ENCODE measurements around the gene EP400.

EP400 gene

DNA sequence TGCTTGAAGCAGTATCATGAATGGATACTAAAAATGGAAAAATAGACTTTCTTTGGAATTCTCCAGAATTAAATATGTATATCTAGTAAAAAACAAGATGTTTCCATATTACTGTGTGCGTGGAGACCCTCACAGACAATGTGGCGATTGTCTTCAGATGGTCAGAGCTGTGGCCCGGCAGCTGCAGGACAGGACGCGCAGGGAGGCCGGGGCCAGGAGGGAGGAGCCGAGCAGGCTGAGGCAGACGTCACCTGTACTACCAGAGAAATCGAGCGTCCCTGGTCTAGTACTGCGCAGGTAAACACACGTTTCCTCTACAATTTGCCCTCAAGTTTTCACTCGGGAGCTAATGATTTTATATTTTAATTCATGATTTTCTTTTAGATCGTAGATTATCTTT lies 171.5 kb downstream of the EP400 start:
- no peak for DNase-seq (ENCODE audit: low read depth in 2 of 2)

DNA sequence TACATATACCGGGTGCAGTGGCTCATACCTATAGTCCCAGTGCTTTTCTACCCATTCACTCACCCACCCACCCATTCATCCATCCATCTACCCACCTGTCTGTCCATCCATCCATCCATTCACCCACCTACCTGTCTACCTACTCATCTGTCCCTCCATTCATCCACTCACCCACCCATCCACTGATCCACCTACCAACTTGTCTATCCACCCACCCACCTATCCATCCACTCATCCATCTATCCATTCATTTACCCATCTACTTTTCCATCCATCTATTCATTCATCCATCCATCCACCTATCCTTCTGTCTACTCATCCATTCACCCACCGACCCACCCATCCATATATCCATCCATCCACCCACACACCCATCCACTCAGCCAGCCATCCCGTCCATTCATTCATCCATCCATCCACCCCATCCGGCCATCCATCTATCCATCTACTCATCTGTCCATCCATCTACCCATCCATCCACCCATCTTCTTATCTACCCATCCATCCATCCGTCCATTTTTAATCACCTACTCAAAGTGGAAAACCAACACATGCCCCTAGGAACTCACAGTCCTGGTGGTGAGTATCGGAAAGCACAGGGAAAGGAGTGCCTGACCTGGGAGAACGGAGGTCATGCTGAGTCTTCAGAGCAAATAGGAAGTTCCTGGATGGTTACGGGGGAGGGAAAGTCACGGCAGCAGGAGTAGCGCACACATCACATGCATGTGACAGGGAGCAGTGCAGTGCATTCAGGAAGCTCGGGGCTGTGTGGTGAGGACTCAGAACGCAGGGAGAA lies 174.4 kb downstream of the EP400 start:
- DNase-seq (ENCODE audit: low read depth in 2 of 2) = no peak

DNA sequence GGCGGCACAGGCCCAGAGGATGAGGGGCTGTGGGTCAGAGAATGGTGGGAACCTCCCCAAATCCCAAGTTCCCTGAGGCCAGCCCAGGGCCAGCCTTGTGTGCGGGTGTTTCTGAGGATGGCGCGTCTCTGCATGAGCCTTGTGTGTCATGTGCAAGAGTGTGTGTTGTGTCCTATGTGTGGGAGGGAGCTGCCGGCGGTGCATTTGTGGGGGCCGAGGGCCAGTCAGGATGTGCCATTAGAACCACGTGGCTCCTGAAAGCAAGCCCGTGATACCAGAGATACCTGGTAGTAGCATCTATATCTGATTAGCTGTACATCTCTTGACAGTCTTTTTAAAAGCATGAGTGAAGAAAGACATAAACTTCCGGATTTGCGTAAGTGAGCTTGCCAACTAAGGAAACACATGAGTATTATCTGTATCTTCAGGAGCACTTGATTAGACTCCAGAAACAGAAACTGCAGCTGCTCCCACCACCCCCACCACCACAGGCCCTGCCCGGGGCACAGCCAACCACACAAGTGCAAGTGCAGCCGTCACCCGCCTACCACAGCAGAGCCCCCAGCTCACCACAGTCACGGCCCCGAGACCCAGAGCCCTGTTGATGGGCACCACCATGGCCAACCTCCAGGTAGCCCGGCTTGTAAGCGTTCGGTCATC lies 175.2 kb downstream of the EP400 start:
- DNase-seq (ENCODE audit: low read depth in 2 of 2) = no peak

DNA sequence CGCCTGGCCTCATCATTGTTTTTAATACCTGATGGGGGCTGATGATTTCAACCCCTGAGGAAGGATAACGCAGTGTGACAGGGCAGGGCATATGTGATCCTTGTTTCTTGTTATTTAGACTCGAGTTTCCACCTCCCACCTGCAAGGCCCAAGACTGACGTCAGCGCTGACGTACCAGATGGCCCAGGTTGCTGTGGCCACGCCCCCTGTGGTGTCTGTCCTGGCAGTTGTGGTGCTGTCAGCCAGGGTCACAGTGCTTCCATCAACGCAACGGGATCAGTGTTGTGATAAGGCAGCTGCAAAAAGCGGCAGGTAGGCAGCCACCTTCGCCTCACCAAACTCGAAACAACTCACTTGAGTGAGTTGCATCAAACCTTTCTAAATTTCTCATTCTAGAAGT lies 176.0 kb downstream of the EP400 start:
- no peak for DNase-seq (ENCODE audit: low read depth in 2 of 2)

DNA sequence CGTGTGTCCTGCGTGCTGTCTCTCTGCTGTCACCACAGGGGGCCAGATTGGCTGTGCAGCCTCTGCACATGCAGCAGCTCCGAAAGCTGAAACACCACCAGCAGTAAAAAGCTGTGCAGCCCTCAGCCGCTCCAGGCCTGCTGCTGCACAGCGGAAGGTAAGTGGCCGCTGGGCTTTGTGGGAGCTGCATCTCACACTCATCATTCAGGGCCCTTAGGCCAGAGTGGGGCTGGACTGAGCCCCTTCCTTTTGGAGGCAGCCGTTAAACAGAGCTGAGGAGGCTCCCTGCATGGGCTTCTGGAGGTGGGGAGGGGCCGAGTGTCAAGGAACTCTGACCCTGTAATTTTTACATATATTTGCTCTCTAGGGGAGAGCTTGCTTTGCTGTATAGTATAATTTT lies 177.3 kb downstream of the EP400 start:
- DNase-seq (ENCODE audit: low read depth in 2 of 2) = no peak

DNA sequence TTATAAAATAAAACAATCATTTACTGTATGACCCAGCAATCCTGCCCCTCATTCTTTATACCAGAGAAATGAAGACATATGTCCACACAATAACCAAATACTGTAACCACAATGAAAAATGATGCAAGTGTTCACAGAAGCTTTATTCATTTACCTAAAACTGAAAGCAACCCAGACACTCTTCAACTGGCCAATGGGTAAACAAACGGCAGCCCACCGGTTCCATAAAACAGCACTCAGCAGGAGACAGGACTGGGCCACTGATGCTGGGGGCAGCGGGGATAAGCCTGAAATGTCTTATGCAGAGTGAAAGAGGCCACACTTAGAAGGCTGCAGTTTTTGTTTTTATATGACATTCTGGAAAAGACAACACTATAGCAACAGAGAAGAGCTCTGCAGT lies 179.3 kb downstream of the EP400 start:
- DNase-seq (ENCODE audit: low read depth in 2 of 2) = no peak

DNA sequence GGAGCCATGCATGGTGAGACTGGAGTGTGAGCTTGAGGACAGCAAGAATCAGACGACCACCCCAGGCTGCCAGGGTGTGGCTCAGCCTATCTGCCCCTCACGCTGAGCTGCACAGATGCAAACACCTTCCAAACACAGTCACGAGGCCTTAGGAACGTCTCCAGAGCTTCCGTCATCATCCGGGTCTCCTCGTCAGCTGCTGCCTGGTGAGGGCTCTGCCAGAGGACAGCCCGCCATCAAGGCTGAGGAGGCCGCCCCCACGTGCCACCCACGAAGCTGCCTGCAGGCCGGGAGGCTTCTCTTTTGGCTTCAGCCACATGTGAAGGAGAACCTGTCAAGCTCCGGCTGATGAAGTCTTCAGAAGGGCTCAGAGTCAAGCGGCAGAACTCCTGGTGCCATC lies 180.9 kb downstream of the EP400 start:
- no peak for DNase-seq (ENCODE audit: low read depth in 2 of 2)

All from stimulated activated CD4-positive, alpha-beta T cell treated with anti-CD3 and anti-CD28 coated beads, Interleukin-1b, Interleukin-23, amount 100 ng/mL, for 4 hours (primary cell).